ENCODE results near the gene RPL19. TPM values are rescaled to one million over a fixed set of nuclear protein-coding genes. Genes with fewer than 3 reads are reported as not detected.

Gene RPL19
- total and polyA plus RNA-seq, 2 donors (not counting 3 experiments of a cell fraction or from before 2014, with no cell fraction given) = 1,802 to 1,958 TPM

- H3K79me2 ChIP-seq (ENCODE audit: control insufficient read depth, insufficient read depth, low read length) = no peaks in the 10 kb centered on the region
- H3K27me3 ChIP-seq (ENCODE audit: control insufficient read depth in 2 of 2, insufficient read depth in 2 of 2, low read length in 2 of 2) = peaks cover 0 to 2% of the 10 kb centered on the region in 2 experiments
- H3K4me3 ChIP-seq (replicated peaks in 1 of 3; ENCODE audit: insufficient read depth in 1 of 3, low read depth in 1 of 3, low read length in 3 of 3) = no peak overlapping the region
- ChIA-PET POLR2A (no interaction called here), CTCF (interaction anchor here (1.6 to 9.6 kb wide), 5 partner anchors 9 to 225 kb away, joined by 5 to 420 read pairs (median 11); no protein-coding TSS in a partner anchor)
- H3K27ac ChIP-seq (ENCODE audit: insufficient read depth, low read depth, low read length) = no peak overlapping the region
- no peak for TF ChIP-seq EZH2 (IDR thresholded peaks at IDR 0.05; ENCODE audit: borderline replicate concordance, low read depth, low read length, severe bottlenecking)
- no peak for TF ChIP-seq MAX (IDR thresholded peaks at IDR 0.05; ENCODE audit: insufficient read depth, insufficient read length)
- TF ChIP-seq JUN (IDR thresholded peaks at IDR 0.05; ENCODE audit: borderline replicate concordance, insufficient read depth, insufficient read length, low read depth) = no peak
- TF ChIP-seq CTCF (IDR thresholded peaks at IDR 0.05; ENCODE audit: extremely low read depth in 1 of 2, insufficient read depth in 1 of 2, low read depth in 1 of 2, low read length in 2 of 2) = no peak
- no peak for TF ChIP-seq POLR2AphosphoS5 (IDR thresholded peaks at IDR 0.05; ENCODE audit: insufficient read depth, low read depth, low read length)
- TF ChIP-seq GATA2 (IDR thresholded peaks at IDR 0.05; ENCODE audit: insufficient read depth, insufficient read length, low read depth, low read length) = no peak
- no peak for TF ChIP-seq POLR2A (IDR thresholded peaks at IDR 0.05; ENCODE audit: low read depth, low read length)
- no peak for TF ChIP-seq FOS (IDR thresholded peaks at IDR 0.05; ENCODE audit: borderline replicate concordance, insufficient read depth, low read length)
- no peak for TF ChIP-seq MYC (IDR thresholded peaks at IDR 0.05; ENCODE audit: low read depth, low read length)
- peaks cover 7 to 19% of the 10 kb centered on the region in 2 experiments for H3K36me3 ChIP-seq (ENCODE audit: control insufficient read depth in 2 of 2, extremely low read depth in 1 of 2, insufficient read depth in 2 of 2, low read length in 2 of 2)
- H3K9ac ChIP-seq (replicated peaks; ENCODE audit: extremely low read depth, insufficient read depth, low read length) = no peak overlapping the region
- H3K4me1 ChIP-seq (ENCODE audit: control insufficient read depth, extremely low read depth, insufficient read depth, low read length) = peaks cover 5% of the 10 kb centered on the region
- intact Hi-C loops (cut with micrococcal nuclease) = no loop called here
- no peak overlapping the region for H3K4me2 ChIP-seq (ENCODE audit: insufficient read depth, low read length)
- FAIRE-seq (no peak), DNase-seq (ENCODE audit: low read depth, low spot score) (no peak)
- no peaks in the 10 kb centered on the region for H3K9me3 ChIP-seq (replicated peaks; ENCODE audit: control insufficient read depth, insufficient read depth, low read length)
- dilution Hi-C loops (cut with MboI; ENCODE audit: extremely low pct_ligation_motif_present, low sequenced_read_pairs) = no loop called here
- BruUV-seq (replicated peaks) = no TSS peak
- no peaks in the 10 kb centered on the region for H4K20me1 ChIP-seq (replicated peaks; ENCODE audit: control insufficient read depth, extremely low read depth, insufficient read depth, low read length)
- H2AFZ ChIP-seq (ENCODE audit: low read depth, low read length) = no peak overlapping the region
- H3K9me1 ChIP-seq (replicated peaks; ENCODE audit: control insufficient read depth, extremely low read depth, insufficient read depth, low read length) = no peaks in the 10 kb centered on the region
Measured at GRCh38 chr17:39208136-39208535, 8.1 kb downstream of the RPL19 start.
